Measurements from ENCODE around the gene PI4K2A.

PI4K2A gene

GRCh38 chr10:97632949-97633884, 7.3 kb upstream of the PI4K2A start, which contains the start of gene MORN4 (continued):
- TF ChIP-seq ZNF362 (tag by site-specific recombination; IDR thresholded peaks at IDR 0.05) (no peak), ZNF776 (tag by site-specific recombination; IDR thresholded peaks at IDR 0.05; ENCODE audit: borderline replicate concordance) (no peak), ZBTB26 (tag by site-specific recombination; optimal IDR thresholded peaks at IDR 0.05) (peak; percentile 83), ZNF2 (tag by site-specific recombination; IDR thresholded peaks at IDR 0.05) (peak; percentile 68), ZNF157 (tag by site-specific recombination; IDR thresholded peaks at IDR 0.05) (no peak), ZNF302 (tag by site-specific recombination; IDR thresholded peaks at IDR 0.05; ENCODE audit: low read depth) (no peak), ZNF350 (tag by site-specific recombination; IDR thresholded peaks at IDR 0.05) (no peak), BCL11B (tag by site-specific recombination; IDR thresholded peaks at IDR 0.05; ENCODE audit: low read depth) (peak; percentile 61), MEIS1 (CRISPR knock-in tag; IDR thresholded peaks at IDR 0.05; ENCODE audit: borderline replicate concordance) (no peak), GLIS1 (tag by site-specific recombination; IDR thresholded peaks at IDR 0.05) (peak; percentile 82), ZNF645 (tag by site-specific recombination; IDR thresholded peaks at IDR 0.05) (no peak), ZNF121 (tag by site-specific recombination; IDR thresholded peaks at IDR 0.05) (no peak), ZNF311 (tag by site-specific recombination; IDR thresholded peaks at IDR 0.05; ENCODE audit: borderline replicate concordance) (no peak), ZNF585B (tag by site-specific recombination; IDR thresholded peaks at IDR 0.05) (no peak), ZNF266 (tag by site-specific recombination; IDR thresholded peaks at IDR 0.05; ENCODE audit: low read depth) (no peak), ZNF155 (tag by site-specific recombination; IDR thresholded peaks at IDR 0.05) (no peak), ZNF214 (tag by site-specific recombination; IDR thresholded peaks at IDR 0.05; ENCODE audit: borderline replicate concordance) (no peak), ZNF561 (tag by site-specific recombination; IDR thresholded peaks at IDR 0.05; ENCODE audit: borderline replicate concordance) (0 out of 2 replicates have a peak, but pooled peaks have one; percentile 63), ZNF518A (tag by site-specific recombination; conservative IDR thresholded peaks at IDR 0.05; ENCODE audit: low read depth) (0 out of 2 replicates have a peak, but pooled peaks have one; percentile 32), ZNF521 (tag by site-specific recombination; IDR thresholded peaks at IDR 0.05) (no peak), ZNF114 (tag by site-specific recombination; IDR thresholded peaks at IDR 0.05) (no peak), ZNF623 (tag by site-specific recombination; IDR thresholded peaks at IDR 0.05) (no peak), TCF7L2 (IDR thresholded peaks at IDR 0.05; ENCODE audit: borderline replicate concordance, low read depth, low read length) (no peak), SP2 (tag by site-specific recombination; IDR thresholded peaks at IDR 0.05) (peak; percentile 85), ZNF146 (tag by site-specific recombination; IDR thresholded peaks at IDR 0.05) (no peak), ZNF324 (tag by site-specific recombination; IDR thresholded peaks at IDR 0.05) (peak; percentile 22; the same call in 1 of the 2 replicates), ZNF837 (tag by site-specific recombination; IDR thresholded peaks at IDR 0.05) (no peak), ZNF664 (tag by site-specific recombination; IDR thresholded peaks at IDR 0.05) (no peak), GLIS2 (tag by site-specific recombination; IDR thresholded peaks at IDR 0.05) (peak; percentile 96), SCRT2 (tag by site-specific recombination; IDR thresholded peaks at IDR 0.05) (peak; percentile 82), ZXDB (tag by site-specific recombination; IDR thresholded peaks at IDR 0.05) (peak; percentile 68)
